Activated CD4-positive, alpha-beta T cell treated with anti-CD3 and anti-CD28 coated beads, Interleukin-2, amount 10 ng/mL, durations not matched to agents 24 days and 14 days (primary cell): Measurements from ENCODE around the gene RHBDL1. TPM values are rescaled to one million over a fixed set of nuclear protein-coding genes. Genes with fewer than 3 reads are reported as not detected.
A peak's percentile ranks its signal among the peaks of the same experiment; 100 is the strongest.

Experiments
- DNase-seq: peaks from one replicate; pipeline ENCODE4 v3.0.0; 2022
- H3K27ac Mint-ChIP-seq: one replicate; pipeline ENCODE4 v1.8.0; 2022; ENCODE audit warnings: mild to moderate bottlenecking, mixed read lengths
- H3K27me3 Mint-ChIP-seq: one replicate; pipeline ENCODE4 v1.8.0; 2022; ENCODE audit warnings: mixed read lengths
- H3K36me3 Mint-ChIP-seq: one replicate; pipeline ENCODE4 v1.8.0; 2022; ENCODE audit warnings: low read depth, mild to moderate bottlenecking, mixed read lengths
- H3K4me1 Mint-ChIP-seq: one replicate; pipeline ENCODE4 v1.8.0; 2021; ENCODE audit warnings: mixed read lengths
- H3K4me3 Mint-ChIP-seq: one replicate; pipeline ENCODE4 v1.8.0; 2022; ENCODE audit warnings: mild to moderate bottlenecking, moderate library complexity, mixed read lengths
- H3K9me3 Mint-ChIP-seq: one replicate; pipeline ENCODE4 v1.8.0; 2021; ENCODE audit warnings: mixed read lengths
- intact Hi-C: fragments of 100-400 bp; cut with micrococcal nuclease; formaldehyde crosslinking; loops from one replicate; pipeline ENCODE4 v1.15.1; 2023
- total RNA-seq: library from RNA; stranded (reverse); gene quantifications from 2 replicates; pipeline ENCODE4 v1.2.3, GENCODE V29; 2022

The RHBDL1 gene
- total RNA-seq, 1 donor from 2014 or later: 1.1 TPM

- H3K36me3 Mint-ChIP-seq: peaks cover 8% of the 10 kb centered on the region
- H3K27me3 Mint-ChIP-seq: no peaks in the 10 kb centered on the region
- intact Hi-C loops: no loop called here
- peaks cover 10% of the 10 kb centered on the region for H3K4me1 Mint-ChIP-seq
- H3K27ac Mint-ChIP-seq: peak overlapping the region; percentile 67
- H3K4me3 Mint-ChIP-seq: peak overlapping the region; percentile 80
- DNase-seq: no peak
- H3K9me3 Mint-ChIP-seq: no peaks in the 10 kb centered on the region
Observed at GRCh38 chr16:643050-643368, 32.5 kb upstream of the RHBDL1 start.

DNA sequence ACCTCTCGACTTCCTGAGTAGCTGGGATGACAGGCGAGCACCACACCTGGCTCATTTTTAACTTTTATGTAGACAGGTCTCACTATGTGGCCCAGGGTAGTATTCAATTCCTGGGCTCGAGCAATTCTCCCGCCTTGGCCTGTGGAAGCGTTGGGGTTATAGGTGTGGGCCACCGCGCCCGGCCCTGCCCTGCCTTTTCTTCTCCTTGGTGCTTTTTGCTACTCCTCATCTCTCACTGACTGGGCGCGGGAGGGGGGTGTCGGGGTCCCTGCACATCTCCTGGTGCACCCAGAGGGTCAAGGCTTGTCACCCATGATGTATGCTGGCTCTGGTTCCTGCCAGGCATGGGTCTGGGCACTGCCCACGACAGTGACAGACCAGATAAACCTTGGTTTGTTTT, 30.9 kb upstream of the RHBDL1 start:
- no peak for DNase-seq
- H3K4me3 Mint-ChIP-seq: peak overlapping the region; percentile 58
- H3K4me1 Mint-ChIP-seq: peaks cover 10% of the 10 kb centered on the region
- intact Hi-C loops: no loop called here
- H3K27me3 Mint-ChIP-seq: no peaks in the 10 kb centered on the region
- no peaks in the 10 kb centered on the region for H3K9me3 Mint-ChIP-seq
- peaks cover 10% of the 10 kb centered on the region for H3K36me3 Mint-ChIP-seq
- no peak overlapping the region for H3K27ac Mint-ChIP-seq

DNA sequence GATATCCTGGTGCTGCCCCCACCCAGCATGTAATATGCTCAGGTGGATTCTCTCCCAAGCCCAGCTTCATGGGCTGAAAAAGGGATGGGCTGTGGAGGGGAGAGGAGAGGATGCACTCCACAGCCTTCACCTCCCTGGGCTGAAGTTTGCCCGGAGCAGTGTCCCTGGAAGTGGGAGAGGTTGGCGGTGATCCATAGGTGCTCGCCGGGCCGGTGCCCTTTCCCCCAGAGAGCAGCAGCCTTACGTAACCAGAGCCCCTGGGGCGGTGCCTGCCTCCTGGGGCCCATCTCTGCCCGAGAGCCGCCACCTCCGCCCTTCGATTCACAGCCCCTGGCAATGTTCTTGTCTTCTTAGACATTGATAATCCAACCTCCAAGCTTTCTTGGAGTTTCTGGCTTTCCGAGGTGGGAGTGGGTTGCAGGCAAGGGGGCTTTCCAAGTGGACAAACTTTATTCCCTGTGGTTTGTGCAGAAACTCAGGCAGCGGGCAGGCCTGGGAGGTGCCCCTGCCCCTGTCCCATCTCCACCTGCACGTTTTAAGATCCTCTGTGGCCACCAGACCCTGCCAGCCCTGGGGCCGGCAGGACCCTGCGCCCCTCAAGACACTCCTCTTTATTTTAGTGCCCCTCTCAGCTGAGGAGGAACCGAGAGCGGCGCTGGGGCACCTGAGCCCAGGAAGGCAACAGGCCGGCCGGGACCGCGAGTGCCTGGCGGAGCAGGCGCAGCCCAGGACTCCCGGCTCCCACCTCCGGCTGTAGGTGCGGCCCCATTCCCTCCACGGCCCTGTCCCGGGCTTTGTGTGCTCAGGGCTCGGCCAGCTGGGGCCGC, 29.4 kb upstream of the RHBDL1 start:
- peaks cover 10% of the 10 kb centered on the region for H3K4me1 Mint-ChIP-seq
- H3K9me3 Mint-ChIP-seq: no peaks in the 10 kb centered on the region
- no peaks in the 10 kb centered on the region for H3K27me3 Mint-ChIP-seq
- H3K27ac Mint-ChIP-seq: no peak overlapping the region
- no peak overlapping the region for H3K4me3 Mint-ChIP-seq
- H3K36me3 Mint-ChIP-seq: peaks cover 10% of the 10 kb centered on the region
- DNase-seq: no peak
- intact Hi-C loops: no loop called here

DNA sequence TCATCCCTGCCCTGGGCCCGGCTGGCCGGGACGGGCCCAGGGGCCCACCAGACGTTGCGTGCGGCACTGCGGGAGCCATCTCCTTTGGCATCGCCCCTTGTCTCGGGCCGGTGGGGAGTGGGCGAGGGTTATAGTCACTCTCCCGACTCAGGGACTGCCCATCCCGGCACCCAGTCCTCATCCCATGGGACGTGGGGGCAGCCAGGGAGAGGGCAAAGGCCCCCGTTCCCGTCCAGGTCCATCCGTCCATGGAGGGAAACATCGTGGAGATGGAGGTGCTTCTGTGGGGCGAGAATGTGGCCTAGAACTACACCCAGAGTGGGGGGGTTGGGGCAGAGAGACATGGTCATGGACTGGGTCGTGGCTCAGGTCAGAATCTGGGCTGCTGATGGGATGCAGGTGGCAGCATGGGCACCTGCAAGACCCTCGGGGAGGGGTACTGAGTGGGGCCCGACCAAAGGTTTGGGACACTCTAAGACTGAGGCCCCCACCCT, 28.7 kb upstream of the RHBDL1 start:
- no peak for DNase-seq
- no peaks in the 10 kb centered on the region for H3K27me3 Mint-ChIP-seq
- no peak overlapping the region for H3K27ac Mint-ChIP-seq
- peaks cover 10% of the 10 kb centered on the region for H3K4me1 Mint-ChIP-seq
- H3K4me3 Mint-ChIP-seq: no peak overlapping the region
- intact Hi-C loops: no loop called here
- peaks cover 10% of the 10 kb centered on the region for H3K36me3 Mint-ChIP-seq
- H3K9me3 Mint-ChIP-seq: no peaks in the 10 kb centered on the region

GRCh38 chr16:647173-647902, 28.1 kb upstream of the RHBDL1 start:
- Mint-ChIP-seq H3K4me1 (peaks cover 10% of the 10 kb centered on the region), H3K27ac (no peak overlapping the region), H3K27me3 (no peaks in the 10 kb centered on the region), H3K4me3 (no peak overlapping the region), H3K36me3 (peaks cover 10% of the 10 kb centered on the region), H3K9me3 (no peaks in the 10 kb centered on the region)
- intact Hi-C loops: no loop called here
- DNase-seq: no peak

DNA sequence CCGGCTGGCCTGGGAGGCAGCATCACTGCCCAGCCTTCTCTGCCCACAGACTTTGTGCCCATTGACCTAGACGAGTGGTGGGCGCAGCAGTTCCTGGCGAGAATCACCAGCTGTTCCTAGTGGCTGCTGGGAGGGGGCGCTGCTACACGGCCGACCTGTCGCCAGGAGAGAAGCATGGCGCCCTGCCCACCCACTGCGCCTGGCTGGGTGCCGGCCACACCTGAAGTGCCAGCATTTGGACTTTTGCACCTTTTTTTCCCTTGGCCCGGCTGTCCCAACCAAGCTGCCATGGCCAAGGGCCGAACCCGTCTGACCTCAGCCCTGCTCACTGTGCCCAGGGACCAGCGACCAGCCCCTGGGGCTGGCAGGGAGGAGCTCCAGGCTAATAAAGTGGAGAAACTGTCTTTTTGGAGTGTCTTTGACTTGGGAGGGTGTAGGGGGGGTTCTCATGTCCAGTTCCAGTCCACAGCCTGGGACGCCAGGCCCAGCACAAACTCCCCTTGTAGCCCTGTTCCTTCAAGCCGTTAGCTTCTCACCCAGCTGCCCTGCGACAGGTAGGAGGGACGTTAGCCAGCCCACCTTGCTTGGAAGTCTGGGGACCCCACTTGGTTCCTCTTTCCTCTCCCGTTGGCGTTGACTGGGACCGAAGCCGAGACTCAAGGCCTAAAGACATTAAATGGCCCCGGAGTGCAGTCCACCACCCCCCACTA, 27.2 kb upstream of the RHBDL1 start:
- intact Hi-C loops: loop anchor here (2.0 kb wide), 2 partner anchors 37 to 59 kb away; partner anchors contain the start of gene JMJD8
- H3K36me3 Mint-ChIP-seq: peaks cover 10% of the 10 kb centered on the region
- peak; percentile 77 for DNase-seq
- H3K4me3 Mint-ChIP-seq: peak overlapping the region; percentile 86
- H3K4me1 Mint-ChIP-seq: peaks cover 10% of the 10 kb centered on the region
- no peaks in the 10 kb centered on the region for H3K27me3 Mint-ChIP-seq
- peak overlapping the region; percentile 85 for H3K27ac Mint-ChIP-seq
- H3K9me3 Mint-ChIP-seq: no peaks in the 10 kb centered on the region

DNA sequence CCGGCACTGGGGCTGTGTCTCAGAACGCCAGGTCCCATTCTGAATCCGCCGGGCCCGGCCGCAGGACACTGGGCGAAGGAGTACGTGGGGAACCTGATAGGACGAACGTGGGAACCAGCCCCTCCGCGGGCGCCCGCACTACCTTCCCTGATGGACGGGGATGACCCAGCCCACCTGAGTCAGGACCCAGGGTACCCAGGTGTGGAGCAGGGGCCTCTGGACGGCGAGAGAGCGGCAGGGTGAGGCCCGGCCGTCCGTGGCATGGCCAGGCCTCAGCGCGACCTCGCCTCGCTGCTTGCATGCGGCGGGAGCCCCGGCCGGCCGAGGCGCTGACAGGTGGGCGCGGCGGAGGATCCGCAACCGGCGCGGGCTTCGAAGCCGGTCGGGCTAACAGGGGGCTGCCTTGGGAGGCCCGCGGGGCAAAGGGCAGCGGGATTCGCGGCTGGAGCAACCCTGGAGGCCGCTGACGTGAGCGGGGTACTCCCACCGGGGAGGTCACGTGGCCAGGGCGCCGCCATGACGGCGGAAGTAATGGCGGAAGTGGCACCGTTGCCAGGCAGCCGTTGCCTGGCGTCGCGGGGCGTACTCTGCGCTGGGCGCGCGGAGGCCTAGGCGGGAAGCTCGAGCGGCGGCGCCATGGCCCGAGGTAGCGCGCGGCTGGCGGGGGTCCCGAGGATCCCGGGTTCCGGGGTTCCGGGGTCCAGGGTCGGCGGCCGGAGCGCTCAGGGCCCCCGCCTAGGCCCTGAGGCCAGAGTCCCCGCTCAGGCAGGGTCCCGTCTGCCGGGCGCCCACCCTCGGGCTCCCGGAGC, 26.5 kb upstream of the RHBDL1 start, which contains the start of gene WDR90:
Gene WDR90 (plus strand): TSS at position 585 of the 809 bp plus-strand sequence. CDS start 52 bp downstream, at position 637.
- peaks cover 7% of the 10 kb centered on the region for H3K4me1 Mint-ChIP-seq
- H3K27me3 Mint-ChIP-seq: no peaks in the 10 kb centered on the region
- H3K9me3 Mint-ChIP-seq: no peaks in the 10 kb centered on the region
- H3K36me3 Mint-ChIP-seq: peaks cover 10% of the 10 kb centered on the region
- DNase-seq: peak; percentile 98
- intact Hi-C loops: loop anchor here (1.0 to 2.0 kb wide), 4 partner anchors 8 to 60 kb away; partner anchors contain the start of genes JMJD8 and MCRIP2
- H3K27ac Mint-ChIP-seq: peak within 1 kb of the TSS; percentile 85
- peak within 1 kb of the TSS; percentile 86 for H3K4me3 Mint-ChIP-seq

DNA sequence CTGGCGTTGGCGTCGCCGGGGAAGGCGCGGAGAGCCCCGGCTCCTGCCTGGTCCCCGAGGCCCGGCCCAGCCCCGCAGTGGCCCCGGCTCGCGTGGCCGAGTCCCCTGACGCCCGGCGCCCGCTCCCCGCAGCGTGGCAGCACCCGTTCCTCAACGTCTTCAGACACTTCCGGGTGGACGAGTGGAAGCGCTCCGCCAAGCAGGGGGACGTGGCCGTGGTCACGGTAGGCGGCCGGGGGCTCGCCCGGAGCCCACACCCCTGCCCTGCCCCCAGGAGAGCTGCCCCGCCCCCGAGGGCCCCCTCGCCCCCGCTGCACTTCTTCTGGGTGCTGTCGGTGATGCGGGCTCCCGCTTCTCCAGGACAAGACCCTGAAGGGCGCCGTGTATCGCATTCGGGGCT, 25.8 kb upstream of the RHBDL1 start:
- peak; percentile 77 for DNase-seq
- intact Hi-C loops: loop anchor here (1.0 to 2.0 kb wide), 4 partner anchors 8 to 61 kb away; partner anchors contain the start of genes JMJD8 and MCRIP2
- Mint-ChIP-seq H3K9me3 (no peaks in the 10 kb centered on the region), H3K4me1 (peaks cover 4% of the 10 kb centered on the region), H3K4me3 (peak overlapping the region; percentile 79), H3K27ac (peak overlapping the region; percentile 11), H3K27me3 (no peaks in the 10 kb centered on the region), H3K36me3 (peaks cover 9% of the 10 kb centered on the region)

- Mint-ChIP-seq H3K9me3 (no peaks in the 10 kb centered on the region), H3K4me1 (peaks cover 1% of the 10 kb centered on the region), H3K27me3 (no peaks in the 10 kb centered on the region), H3K4me3 (no peak overlapping the region), H3K36me3 (peaks cover 5% of the 10 kb centered on the region), H3K27ac (no peak overlapping the region)
- no peak for DNase-seq
- intact Hi-C loops: no loop called here
Observed at GRCh38 chr16:651844-652243, 23.6 kb upstream of the RHBDL1 start.

GRCh38 chr16:652454-653305, 22.8 kb upstream of the RHBDL1 start:
- no peaks in the 10 kb centered on the region for H3K9me3 Mint-ChIP-seq
- no peaks in the 10 kb centered on the region for H3K4me1 Mint-ChIP-seq
- intact Hi-C loops: no loop called here
- H3K36me3 Mint-ChIP-seq: peaks cover 2% of the 10 kb centered on the region
- DNase-seq: no peak
- H3K27ac Mint-ChIP-seq: no peak overlapping the region
- H3K27me3 Mint-ChIP-seq: no peaks in the 10 kb centered on the region
- H3K4me3 Mint-ChIP-seq: no peak overlapping the region

- Mint-ChIP-seq H3K9me3 (no peaks in the 10 kb centered on the region), H3K36me3 (no peaks in the 10 kb centered on the region), H3K27me3 (no peaks in the 10 kb centered on the region), H3K4me3 (no peak overlapping the region), H3K27ac (no peak overlapping the region), H3K4me1 (no peaks in the 10 kb centered on the region)
- DNase-seq: no peak
- intact Hi-C loops: no loop called here
Observed at GRCh38 chr16:654034-654433, 21.4 kb upstream of the RHBDL1 start.

DNA sequence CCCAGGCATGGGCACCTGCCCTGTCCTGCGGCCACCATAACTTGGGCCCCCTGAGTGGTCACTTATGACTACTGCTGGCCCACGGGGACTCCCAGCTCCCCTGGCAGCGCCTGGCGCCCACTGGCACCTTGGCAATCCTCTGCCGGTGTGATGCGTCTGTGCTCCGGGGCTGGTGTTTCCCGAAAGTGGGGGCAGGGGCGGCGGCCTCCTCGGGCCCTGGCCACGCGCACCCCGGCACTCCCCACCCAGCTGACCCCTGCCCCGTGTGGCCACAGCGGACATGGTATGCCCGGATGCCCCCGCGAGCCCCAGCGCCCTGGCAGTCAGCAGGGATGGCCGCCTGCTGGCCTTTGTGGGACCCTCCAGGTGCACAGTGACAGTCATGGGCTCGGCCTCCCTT, 18.0 kb upstream of the RHBDL1 start:
- intact Hi-C loops: no loop called here
- Mint-ChIP-seq H3K27me3 (no peaks in the 10 kb centered on the region), H3K4me1 (peaks cover 4% of the 10 kb centered on the region), H3K9me3 (no peaks in the 10 kb centered on the region), H3K36me3 (no peaks in the 10 kb centered on the region), H3K27ac (no peak overlapping the region), H3K4me3 (no peak overlapping the region)
- no peak for DNase-seq
